BLaER1 treated with 17β-estradiol and CSF1 and Interleukin-3, amounts not matched to agents 10 nM and 100 nM (cell line): Measurements from ENCODE around the gene ATXN1.

Experiments
- H3K27ac ChIP-seq, 11 experiments: shearing (Covaris generic); formaldehyde crosslinking; 2 replicates each; pipeline ENCODE4 v1.8.1; 2022
- H3K27me3 ChIP-seq, 11 experiments: shearing (Covaris generic); formaldehyde crosslinking; 2 replicates each; pipeline ENCODE4 v1.8.1; 2022
- H3K36me3 ChIP-seq, 11 experiments: shearing (Covaris generic); formaldehyde crosslinking; 2 replicates each; pipeline ENCODE4 v1.8.1; 2022
- H3K4me1 ChIP-seq, 10 experiments: shearing (Covaris generic); formaldehyde crosslinking; 2 replicates each; pipeline ENCODE4 v1.8.1; 2022
- H3K4me2 ChIP-seq, 11 experiments: shearing (Covaris generic); formaldehyde crosslinking; 2 replicates each; pipeline ENCODE4 v1.8.1; 2022
- H3K4me3 ChIP-seq, 10 experiments: shearing (Covaris generic); formaldehyde crosslinking; 2 replicates each; pipeline ENCODE4 v1.8.1; 2022
- H3K9ac ChIP-seq, 11 experiments: shearing (Covaris generic); formaldehyde crosslinking; 2 replicates each; pipeline ENCODE4 v1.8.1; 2022
- H3K9me3 ChIP-seq, 11 experiments: shearing (Covaris generic); formaldehyde crosslinking; replicated peaks in 1 of 11; 2 replicates each; pipeline ENCODE4 v1.8.1; 2022
- H4K20me1 ChIP-seq, 11 experiments: shearing (Covaris generic); formaldehyde crosslinking; 2 replicates each; pipeline ENCODE4 v1.8.1; 2022
- Cebpa-rat ChIP-seq, 11 experiments: shearing (Covaris generic); IDR thresholded peaks; 2 replicates each; pipeline ENCODE4 v1.8.1; 2022

Gene ATXN1

DNA sequence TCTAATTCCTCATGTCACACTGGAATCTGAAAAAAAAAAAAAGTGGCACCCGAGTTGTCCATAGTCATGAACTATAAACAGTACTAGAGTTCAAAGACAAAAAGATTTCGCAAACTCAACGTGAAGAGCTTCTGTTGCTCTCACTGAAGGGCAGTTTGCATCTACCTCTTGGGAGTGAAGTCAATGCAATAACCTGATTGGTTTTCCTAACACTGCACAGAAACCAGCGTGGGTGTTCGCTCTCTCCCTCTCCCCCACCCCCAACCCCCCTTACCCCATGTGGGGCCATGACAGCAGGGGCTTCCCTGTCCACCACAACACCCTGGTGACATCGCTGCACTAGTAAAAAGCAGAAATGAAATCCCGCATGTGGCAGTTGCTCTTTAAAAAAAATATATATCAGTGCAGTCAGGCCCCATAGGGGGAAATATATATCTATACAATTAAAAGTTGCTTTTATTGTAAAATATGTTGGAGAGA lies 456.0 kb downstream of the ATXN1 start:
- Histone ChIP-seq H3K9ac (peak overlapping the region in 1 of 11 experiments; percentile 25; a peak in 1 of 22 replicates), H3K4me1 (peaks cover 17 to 29% (median 20%) of the 10 kb centered on the region in 10 experiments), H4K20me1 (peaks cover 0 to 34% (median 0%) of the 10 kb centered on the region in 11 experiments; a peak in 4 of 22 replicates), H3K27ac (peak overlapping the region in 6 of 11 experiments; percentile 1 to 65 (median 54); a peak in 9 of 22 replicates), H3K9me3 (no peaks in the 10 kb centered on the region), H3K36me3 (peaks cover 0 to 82% (median 0%) of the 10 kb centered on the region in 11 experiments; a peak in 8 of 22 replicates), H3K4me3 (no peak overlapping the region), H3K4me2 (peak overlapping the region; percentile 66 to 82 (median 78); a peak in 21 of 22 replicates), H3K27me3 (no peaks in the 10 kb centered on the region)
- 0 out of 22 replicates have a peak, but pooled peaks of 1 of the 11 experiments have one; percentile 11 for TF ChIP-seq Cebpa-rat (IDR thresholded peaks at IDR 0.05)

DNA sequence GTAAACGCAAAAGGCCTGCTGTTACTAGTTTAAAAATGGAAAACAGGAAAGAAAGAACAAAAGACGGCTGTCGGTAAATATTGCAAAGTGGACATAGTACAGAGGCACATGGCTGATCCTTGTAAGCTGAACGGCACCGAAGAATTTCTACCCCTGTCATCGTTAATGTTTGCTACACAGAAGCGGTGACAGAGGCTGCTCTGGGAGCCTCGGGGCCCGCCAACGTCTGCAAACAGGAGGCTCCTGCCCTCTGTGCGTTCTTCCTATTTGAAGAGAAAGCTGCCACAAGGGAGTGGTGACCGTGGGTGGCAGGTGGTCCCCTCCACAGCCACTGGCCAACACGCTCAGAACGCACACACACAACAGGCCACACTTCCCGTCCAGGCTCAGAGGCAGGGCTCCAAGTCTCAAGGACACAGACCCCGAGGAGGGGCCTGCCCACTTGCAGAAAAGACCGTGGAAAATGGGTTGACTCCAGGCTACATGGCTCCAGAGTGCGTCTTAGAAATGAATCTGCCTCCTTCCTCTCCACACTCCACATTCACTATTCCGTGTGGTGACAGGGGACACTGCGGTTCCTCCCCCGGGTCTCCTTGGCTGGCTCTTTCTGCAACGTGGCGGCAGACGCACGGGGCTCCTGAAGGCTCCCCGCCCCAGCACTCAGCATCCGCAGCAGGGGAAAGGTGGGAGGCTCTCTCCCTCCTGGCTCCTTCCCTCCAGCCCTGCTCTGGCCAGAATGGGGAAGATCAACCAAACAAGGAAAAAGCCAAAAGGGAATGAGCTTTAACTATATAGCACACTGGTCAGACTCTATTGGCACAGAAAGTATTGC lies 458.3 kb downstream of the ATXN1 start:
- no peaks in the 10 kb centered on the region for H3K27me3 ChIP-seq
- H3K4me1 ChIP-seq, result peaks cover 17 to 29% (median 20%) of the 10 kb centered on the region in 10 experiments
- TF ChIP-seq Cebpa-rat (IDR thresholded peaks at IDR 0.05), result no peak
- no peak overlapping the region for H3K4me2 ChIP-seq
- H3K9ac ChIP-seq, result no peak overlapping the region
- peaks cover 0 to 31% (median 0%) of the 10 kb centered on the region in 11 experiments; a peak in 4 of 22 replicates for H4K20me1 ChIP-seq
- H3K27ac ChIP-seq, result no peak overlapping the region
- no peak overlapping the region for H3K4me3 ChIP-seq
- peaks cover 0 to 66% (median 0%) of the 10 kb centered on the region in 11 experiments; a peak in 8 of 22 replicates for H3K36me3 ChIP-seq
- no peaks in the 10 kb centered on the region for H3K9me3 ChIP-seq

GRCh38 chr6:16301511-16301910 lies 459.7 kb downstream of the ATXN1 start:
- H3K9me3 ChIP-seq, result no peaks in the 10 kb centered on the region
- H3K4me1 ChIP-seq, result peaks cover 17 to 28% (median 19%) of the 10 kb centered on the region in 10 experiments
- H3K27me3 ChIP-seq, result no peaks in the 10 kb centered on the region
- no peak overlapping the region for H3K4me3 ChIP-seq
- H4K20me1 ChIP-seq, result peaks cover 0 to 23% (median 0%) of the 10 kb centered on the region in 11 experiments; a peak in 4 of 22 replicates
- no peak overlapping the region for H3K27ac ChIP-seq
- TF ChIP-seq Cebpa-rat (IDR thresholded peaks at IDR 0.05), result no peak
- peaks cover 0 to 52% (median 0%) of the 10 kb centered on the region in 11 experiments; a peak in 8 of 22 replicates for H3K36me3 ChIP-seq
- 0 out of 22 replicates have a peak overlapping the region, but pooled peaks of 1 of the 11 experiments have one; percentile 3 for H3K4me2 ChIP-seq
- H3K9ac ChIP-seq, result no peak overlapping the region

- no peak overlapping the region for H3K4me2 ChIP-seq
- H4K20me1 ChIP-seq, result peaks cover 0 to 16% (median 0%) of the 10 kb centered on the region in 11 experiments; a peak in 1 of 22 replicates
- peaks cover 0 to 43% (median 0%) of the 10 kb centered on the region in 11 experiments; a peak in 5 of 22 replicates for H3K36me3 ChIP-seq
- peaks cover 3 to 13% (median 4%) of the 10 kb centered on the region in 10 experiments; a peak in 16 of 20 replicates for H3K4me1 ChIP-seq
- H3K27me3 ChIP-seq, result no peaks in the 10 kb centered on the region
- H3K9ac ChIP-seq, result no peak overlapping the region
- no peak overlapping the region for H3K27ac ChIP-seq
- no peaks in the 10 kb centered on the region for H3K9me3 ChIP-seq
- no peak for TF ChIP-seq Cebpa-rat (IDR thresholded peaks at IDR 0.05)
- H3K4me3 ChIP-seq, result no peak overlapping the region
Observed at GRCh38 chr6:16299861-16300260, 461.4 kb downstream of the ATXN1 start.

- Histone ChIP-seq H3K36me3 (peaks cover 0 to 13% (median 0%) of the 10 kb centered on the region in 11 experiments; a peak in 3 of 22 replicates), H3K4me2 (no peak overlapping the region)
Observed at GRCh38 chr6:16296061-16296670, 465.1 kb downstream of the ATXN1 start.

GRCh38 chr6:16295471-16295870 lies 465.8 kb downstream of the ATXN1 start:
- Histone ChIP-seq H3K4me1 (no peaks in the 10 kb centered on the region), H3K36me3 (peaks cover 0 to 12% (median 0%) of the 10 kb centered on the region in 11 experiments; a peak in 3 of 22 replicates)
- no peak for TF ChIP-seq Cebpa-rat (IDR thresholded peaks at IDR 0.05)

More at GRCh38 chr6:16296061-16296670, 465.1 kb downstream of the ATXN1 start:
- H3K27ac ChIP-seq, result no peak overlapping the region
- H3K4me3 ChIP-seq, result no peak overlapping the region
- no peak for TF ChIP-seq Cebpa-rat (IDR thresholded peaks at IDR 0.05)
- no peaks in the 10 kb centered on the region for H3K9me3 ChIP-seq
- no peaks in the 10 kb centered on the region for H3K27me3 ChIP-seq
- peaks cover 0 to under 1% (median 0%) of the 10 kb centered on the region in 10 experiments; a peak in 1 of 20 replicates for H3K4me1 ChIP-seq
- no peaks in the 10 kb centered on the region for H4K20me1 ChIP-seq
- no peak overlapping the region for H3K9ac ChIP-seq

GRCh38 chr6:16295060-16295459 lies 466.2 kb downstream of the ATXN1 start:
- Histone ChIP-seq H3K4me2 (no peak overlapping the region), H3K4me3 (no peak overlapping the region), H3K9ac (no peak overlapping the region), H3K9me3 (no peaks in the 10 kb centered on the region), H3K4me1 (no peaks in the 10 kb centered on the region), H3K36me3 (peaks cover 0 to 12% (median 0%) of the 10 kb centered on the region in 11 experiments; a peak in 3 of 22 replicates), H3K27ac (no peak overlapping the region), H4K20me1 (no peaks in the 10 kb centered on the region; a peak in 1 of 22 replicates), H3K27me3 (no peaks in the 10 kb centered on the region)
- TF ChIP-seq Cebpa-rat (IDR thresholded peaks at IDR 0.05), result no peak

More at GRCh38 chr6:16295471-16295870, 465.8 kb downstream of the ATXN1 start:
- H3K9ac ChIP-seq, result no peak overlapping the region
- no peak overlapping the region for H3K27ac ChIP-seq
- no peaks in the 10 kb centered on the region for H3K9me3 ChIP-seq
- H3K27me3 ChIP-seq, result no peaks in the 10 kb centered on the region
- H4K20me1 ChIP-seq, result no peaks in the 10 kb centered on the region; a peak in 1 of 22 replicates
- no peak overlapping the region for H3K4me3 ChIP-seq
- H3K4me2 ChIP-seq, result no peak overlapping the region

- Histone ChIP-seq H3K27ac (no peak overlapping the region), H3K36me3 (peaks cover 0 to 8% (median 0%) of the 10 kb centered on the region in 11 experiments; a peak in 2 of 22 replicates), H3K4me1 (no peaks in the 10 kb centered on the region), H3K27me3 (no peaks in the 10 kb centered on the region), H3K4me3 (no peak overlapping the region), H3K9ac (no peak overlapping the region), H3K9me3 (no peaks in the 10 kb centered on the region), H3K4me2 (no peak overlapping the region), H4K20me1 (no peaks in the 10 kb centered on the region; a peak in 1 of 22 replicates)
- TF ChIP-seq Cebpa-rat (IDR thresholded peaks at IDR 0.05), result no peak
Observed at GRCh38 chr6:16294371-16294770, 466.9 kb downstream of the ATXN1 start.
